Hematopoietic multipotent progenitor cell (in vitro differentiated cells): ENCODE results near the gene LRIT2. TPM values are rescaled to one million over a fixed set of nuclear protein-coding genes. Genes with fewer than 3 reads are reported as not detected.
A peak's percentile ranks its signal among the peaks of the same experiment; 100 is the strongest.

Source experiments
- DNase-seq, 3 donors: peaks; one replicate each; pipeline ENCODE4 v3.0.0-alpha.2; 2011 to 2015; ENCODE audit warnings: low read depth in 2 of 3, low spot score in 2 of 3
- total RNA-seq: library from RNA; depleted of rRNA; stranded (reverse); fragments of >200 nt; gene quantifications from one replicate; pipeline ENCODE4 v1.2.3, GENCODE V29; 2012

LRIT2 gene
- total RNA-seq, 1 donor = not detected

DNA sequence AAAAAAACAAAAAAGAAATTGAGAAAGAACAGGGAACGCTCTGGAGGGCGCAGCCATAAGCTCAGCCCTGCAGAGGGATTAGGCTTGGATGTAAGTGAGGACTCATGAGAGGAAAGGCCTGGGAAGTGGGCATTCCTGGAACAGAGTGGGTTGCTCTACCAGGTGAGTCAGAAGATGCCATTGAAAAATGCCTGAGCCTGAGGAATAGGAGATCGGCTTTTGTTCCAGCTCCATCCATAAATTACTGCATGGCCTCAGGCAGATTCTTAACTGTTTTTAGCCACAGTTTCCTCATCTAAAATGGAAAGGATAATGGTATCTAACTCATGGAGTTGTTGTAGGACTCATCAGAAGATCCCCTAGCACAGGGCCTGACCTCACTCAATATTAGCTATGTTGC is 18.4 kb upstream of the LRIT2 start:
- no peak for DNase-seq

DNA sequence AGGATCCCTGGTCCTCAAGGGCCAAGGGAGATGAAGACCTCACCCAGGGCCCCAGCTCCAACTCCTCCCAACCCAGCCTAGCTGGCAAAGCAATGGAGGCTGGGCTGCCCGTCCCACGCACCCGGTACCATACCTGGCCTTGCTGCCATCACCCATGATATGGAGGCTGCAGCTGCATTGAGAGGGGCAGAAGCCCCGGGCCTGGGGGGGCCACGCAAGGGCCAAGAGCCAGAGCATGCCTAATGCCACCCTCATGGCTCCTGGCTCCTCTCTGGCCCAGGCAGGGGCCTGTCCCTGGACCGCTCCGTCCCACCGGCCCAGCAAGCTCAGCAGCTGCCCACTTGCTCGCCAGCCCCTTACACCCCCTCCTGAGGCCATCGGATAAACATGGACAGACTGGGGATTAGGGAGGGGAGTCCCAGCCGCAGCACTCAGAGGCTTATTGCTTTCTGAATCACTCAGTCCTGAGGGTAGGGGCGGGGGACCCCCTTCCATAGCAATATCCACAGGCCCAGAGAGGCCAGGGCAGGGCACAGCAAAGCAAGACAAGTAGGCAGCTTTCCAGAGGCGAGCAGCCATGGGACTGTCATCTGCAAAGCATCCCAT is 15.9 kb upstream of the LRIT2 start, which contains the start of gene LRIT1:
LRIT1 (minus strand) TSS at position 362 of the 606 bp plus-strand sequence; CDS start at position 255, 107 bp downstream.
- DNase-seq = no peak

DNA sequence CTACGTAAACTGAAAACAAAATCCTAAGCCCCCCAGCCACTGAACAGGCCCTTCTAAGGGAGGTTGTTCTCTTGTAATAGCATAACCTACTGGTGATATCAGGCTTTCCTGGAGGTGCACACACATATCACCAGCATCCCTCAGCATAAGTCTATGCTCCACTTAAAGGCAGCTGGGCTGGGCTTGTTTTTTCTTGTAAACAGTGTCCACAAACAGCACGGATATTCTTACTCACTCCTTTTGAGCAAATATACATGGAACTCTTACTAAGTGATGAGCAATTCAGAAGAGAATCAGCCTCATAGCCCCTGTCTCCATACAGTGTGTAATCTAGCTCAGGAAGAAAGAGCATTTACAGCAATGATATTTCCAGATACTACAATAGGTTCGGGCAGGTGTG is 13.6 kb upstream of the LRIT2 start:
- no peak for DNase-seq

DNA sequence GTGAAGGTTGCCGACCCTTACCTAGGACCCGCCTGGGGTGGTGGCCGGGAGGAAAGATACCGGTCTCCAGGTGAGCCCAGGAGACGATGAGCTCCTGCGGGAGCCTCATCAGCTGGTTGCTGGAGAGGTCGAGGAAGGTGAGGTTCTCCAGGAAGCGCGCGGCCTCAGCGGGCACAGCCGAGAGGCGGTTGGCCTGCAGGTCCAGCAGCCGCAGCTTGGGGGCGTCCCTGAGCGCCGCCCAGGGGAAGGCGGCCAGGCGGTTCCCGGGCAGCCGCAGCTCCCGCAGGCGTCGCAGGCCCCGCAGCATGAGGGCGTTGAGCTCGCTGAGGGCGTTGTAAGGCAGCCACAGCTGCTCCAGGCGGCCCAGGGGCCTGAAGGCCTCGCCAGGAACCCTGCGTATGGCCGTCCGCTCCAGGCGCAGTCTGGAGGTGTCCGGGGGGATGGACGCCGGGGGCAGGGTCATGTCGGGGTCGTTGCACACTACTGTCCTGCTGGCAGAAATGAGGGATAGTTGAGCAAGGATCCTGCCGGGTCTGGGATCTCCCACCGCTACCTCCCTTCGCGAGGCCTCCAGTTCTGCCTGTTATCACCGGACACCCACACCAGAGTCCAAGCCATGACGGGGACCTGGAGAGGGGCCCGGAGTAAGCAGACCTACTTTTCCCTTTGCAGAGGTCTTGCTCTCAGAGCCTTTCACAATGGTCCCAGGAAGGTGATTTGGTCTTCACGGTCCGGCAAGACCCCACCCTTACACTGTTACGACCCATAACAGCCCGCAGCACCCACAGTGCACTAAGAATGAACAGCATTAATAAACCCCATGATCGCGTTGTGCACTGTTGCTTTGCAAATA is 12.1 kb upstream of the LRIT2 start:
- DNase-seq = no peak

DNA sequence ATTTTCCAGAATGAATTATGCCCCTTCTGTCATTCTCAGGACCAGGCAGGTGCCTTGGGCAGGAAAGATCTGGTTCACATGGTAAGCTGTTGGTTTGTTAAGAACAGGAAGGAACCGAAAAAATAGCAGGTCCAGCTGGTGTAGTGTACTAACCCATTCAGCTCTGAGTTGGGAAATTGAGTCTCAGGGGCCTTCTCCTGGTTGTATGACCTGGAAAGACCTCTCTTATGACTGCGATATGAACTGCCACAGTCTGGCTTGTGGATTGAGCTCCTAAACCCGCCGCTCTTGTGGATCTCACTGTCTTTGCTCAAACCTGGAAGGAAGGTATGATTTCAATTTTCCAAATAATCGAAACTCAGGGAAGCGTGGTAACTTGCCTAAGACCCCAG is 11.5 kb upstream of the LRIT2 start:
- no peak for DNase-seq

DNA sequence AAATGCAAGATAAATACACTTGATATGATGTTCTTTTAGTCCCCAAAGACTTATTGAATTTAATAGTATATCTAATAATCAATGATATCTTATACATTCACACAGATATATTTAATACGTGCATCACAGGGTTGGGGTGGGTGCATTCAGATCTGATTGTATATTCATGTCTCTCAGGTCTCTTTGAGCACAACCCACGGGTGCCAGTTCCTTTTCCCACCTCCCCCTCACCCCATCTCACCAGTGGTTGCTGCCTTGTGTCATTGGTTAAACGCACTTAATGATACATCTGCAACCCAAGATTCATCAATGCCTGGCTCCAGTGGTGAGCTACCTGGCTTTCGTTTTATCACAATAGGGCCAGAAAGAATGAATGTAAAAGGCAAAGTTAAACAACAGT is 9.8 kb upstream of the LRIT2 start:
- DNase-seq = no peak

DNA sequence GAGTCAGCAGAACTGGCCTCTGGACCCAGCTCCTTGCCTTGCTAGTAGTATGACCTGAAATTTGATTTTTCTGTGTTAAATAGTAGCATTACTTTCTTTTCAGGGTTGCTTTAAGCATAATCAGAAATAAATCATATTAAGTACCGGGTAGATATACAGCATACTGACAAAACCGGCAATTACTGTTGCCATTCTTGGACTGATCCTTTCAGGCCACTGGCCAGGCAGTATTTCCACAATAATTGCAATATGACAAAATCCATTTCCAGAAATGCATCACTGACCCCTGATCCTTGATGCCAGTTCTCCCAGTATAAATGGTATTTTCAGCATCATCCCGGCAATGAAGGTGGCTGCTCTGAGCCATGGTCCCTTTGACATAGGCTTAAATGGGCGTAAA is 9.1 kb upstream of the LRIT2 start:
- no peak for DNase-seq

DNA sequence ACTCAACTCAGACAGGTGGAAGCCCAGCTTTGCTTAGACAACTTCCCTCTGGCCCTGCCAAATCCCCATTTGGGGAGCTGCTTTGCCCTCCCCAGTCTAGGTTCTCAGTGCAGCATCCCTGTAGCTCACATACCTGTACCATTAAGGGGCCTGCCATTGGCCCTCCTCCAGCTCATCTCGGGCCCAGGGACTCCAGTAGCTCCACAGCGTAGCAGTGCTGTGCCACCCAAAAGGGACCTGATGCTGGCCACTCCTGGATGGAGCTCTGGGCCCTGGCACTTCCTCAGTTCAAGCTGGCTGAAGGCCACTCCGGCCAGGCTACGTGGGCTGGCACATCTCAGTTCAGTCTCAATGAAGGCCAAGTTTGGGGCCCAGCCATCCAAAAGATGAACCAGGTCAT is 8.6 kb upstream of the LRIT2 start:
- no peak for DNase-seq

DNA sequence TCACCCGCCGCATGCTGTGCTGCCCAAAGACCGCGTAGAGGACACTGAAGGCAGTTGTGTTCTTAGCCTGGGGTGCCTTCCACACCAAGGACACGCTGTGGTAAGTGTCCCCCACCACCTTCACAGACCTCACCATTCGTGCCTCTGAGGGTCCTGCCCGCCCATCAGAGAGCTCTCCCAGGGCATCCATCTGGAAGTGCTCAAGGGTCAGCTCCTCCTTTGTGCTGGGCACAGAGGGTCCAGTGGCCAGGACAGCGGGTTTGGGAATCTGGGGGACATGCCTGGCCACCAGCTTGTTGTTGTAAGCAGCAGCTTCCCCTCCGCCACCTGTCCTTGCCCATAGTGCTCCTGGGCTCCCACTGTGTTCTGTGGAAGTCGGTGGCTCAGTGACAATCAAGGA is 7.0 kb upstream of the LRIT2 start:
- no peak for DNase-seq

DNA sequence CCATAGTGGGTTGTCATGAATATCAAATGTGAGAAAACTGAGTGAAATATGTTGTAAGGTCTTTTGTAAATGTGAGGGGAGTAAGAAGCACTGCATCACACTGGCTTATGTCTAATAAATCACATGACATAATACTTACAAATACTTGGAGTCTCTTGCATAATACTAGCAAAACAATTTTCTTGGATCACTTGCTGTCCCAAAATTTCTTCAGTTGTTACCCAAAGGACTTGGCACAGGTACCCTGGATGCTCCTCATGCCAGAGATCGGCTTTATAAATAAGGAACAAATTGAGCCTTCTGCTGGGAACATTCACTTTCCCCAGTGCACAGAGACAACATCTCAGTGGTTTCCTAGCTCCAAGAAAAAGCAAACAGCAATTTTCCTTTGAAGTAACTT is 5.0 kb upstream of the LRIT2 start:
- DNase-seq = no peak

DNA sequence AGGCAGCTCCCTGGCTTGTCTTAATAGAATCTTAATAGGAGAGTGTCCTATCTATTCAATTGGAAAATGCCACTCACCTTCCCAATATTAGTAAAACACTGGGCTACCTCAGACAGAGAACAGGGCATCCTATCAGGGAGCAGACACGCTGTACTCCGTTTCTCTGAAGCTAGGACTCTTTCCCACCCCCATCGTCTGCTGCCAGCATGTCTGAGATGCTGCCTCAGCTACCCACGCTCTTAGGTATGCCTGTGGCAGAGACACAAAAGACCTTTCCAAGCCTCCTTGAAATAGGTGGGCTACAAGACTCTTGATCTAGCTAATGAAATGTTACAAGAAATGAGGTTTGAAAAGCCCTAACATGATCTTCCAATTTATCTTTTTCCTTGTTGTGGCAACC is 2.5 kb upstream of the LRIT2 start:
- no peak for DNase-seq

DNA sequence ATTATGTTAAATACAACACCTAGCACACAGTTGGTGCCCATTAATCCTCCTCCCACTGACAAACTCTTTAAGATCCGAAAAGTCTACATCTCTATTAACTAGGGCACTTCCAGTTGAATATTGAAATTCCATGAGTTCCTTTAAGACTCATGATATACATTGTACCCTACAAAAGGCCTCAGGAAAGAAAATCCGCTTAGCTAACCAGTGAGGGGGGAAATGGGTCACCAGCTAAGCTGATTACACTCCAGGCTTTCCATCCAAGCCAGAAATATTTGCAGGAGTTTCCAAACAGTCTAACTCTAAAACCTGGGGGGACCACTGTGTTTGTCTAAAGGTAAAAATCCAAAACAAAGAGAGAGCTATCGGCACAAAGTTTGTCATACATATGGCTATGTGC is 1.3 kb upstream of the LRIT2 start:
- no peak for DNase-seq

DNA sequence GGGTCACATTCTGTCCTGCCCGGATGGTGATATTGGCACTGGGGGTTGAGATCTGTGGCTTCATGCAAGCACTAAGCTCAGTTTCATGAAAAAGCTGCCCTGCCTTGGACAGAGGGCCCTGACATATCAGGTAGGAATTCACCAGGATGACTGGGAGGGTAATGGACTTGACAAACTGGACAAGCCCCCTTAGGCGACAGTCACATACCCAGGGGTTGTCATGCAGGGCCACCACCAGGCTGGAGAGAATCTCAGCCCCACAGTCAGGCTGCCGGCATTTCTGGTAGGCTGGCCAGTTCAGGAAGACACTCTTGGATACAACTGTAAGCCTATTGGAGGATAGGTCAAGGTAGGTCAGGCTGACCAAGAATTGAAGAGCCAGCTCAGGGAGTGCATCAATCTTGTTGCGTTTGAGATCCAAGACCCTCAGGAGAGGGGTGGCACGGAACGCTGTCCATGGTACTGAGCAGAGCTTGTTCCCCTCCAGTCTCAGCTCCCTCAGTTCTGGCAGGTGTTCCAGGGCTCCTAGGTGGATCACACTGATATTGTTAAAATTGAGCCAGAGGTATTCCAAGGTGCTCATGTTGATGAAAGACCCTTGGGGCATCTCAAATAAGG is 824 bp downstream of the LRIT2 start:
- DNase-seq = peak in 1 of 3 donors; percentile 34

DNA sequence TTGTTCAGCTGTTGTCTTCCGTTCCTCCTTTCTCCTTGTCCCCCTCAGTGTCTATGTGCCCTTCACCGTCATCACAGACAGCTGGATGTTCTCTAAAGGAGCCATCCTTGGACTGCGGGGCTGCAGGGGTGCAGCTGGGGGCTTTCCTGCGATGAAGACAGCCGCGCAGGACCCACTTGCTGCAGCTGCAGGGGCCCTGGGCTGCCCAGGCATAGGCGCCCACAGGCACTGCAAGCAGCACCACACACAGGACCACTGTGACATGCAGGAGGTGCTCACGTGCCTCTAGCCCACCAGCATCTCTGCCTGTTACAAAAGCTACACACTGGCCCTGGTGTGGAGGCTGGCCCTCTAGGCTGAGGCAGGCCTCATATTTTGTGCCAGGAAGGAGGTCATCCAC is 3.4 kb downstream of the LRIT2 start:
- DNase-seq = no peak

DNA sequence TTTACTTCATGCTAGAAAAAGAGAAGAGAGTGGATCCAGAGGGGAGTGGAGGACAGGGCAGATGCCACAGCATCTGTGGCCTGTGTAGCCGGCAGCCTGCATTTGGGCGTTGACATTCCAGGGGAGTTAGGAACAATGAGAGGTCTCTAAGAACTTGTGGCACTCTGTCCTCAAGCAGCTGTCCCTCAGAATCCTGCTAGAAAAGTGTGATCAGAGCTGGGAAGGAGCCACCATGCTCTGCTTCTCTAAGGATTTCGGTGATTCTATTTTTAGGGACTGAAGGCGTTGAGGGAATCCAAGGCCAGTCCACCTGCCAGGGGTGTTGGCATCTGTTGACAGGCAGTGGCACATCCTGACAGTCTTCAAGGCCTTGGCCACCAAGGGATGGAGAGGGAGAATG is 7.6 kb downstream of the LRIT2 start:
- no peak for DNase-seq

DNA sequence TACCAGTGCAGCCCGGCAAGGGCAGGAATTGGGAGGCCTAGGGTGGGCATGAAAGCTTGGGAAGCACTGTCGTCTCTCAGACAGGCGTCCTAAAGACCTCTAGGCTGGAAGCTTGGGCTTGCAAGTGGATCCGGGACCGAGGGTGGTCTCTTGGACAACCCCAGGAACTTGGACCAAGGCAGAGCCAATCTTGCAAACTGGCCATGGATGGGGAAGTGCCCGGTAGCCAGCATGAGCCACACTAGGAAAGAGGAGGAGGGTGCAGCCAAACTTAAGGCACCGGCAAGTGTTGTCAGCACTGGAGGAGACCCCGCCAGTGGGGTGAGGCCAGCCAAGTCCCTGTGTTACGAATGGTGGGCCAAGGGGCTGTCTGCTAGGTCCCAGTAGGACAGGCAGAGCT is 8.5 kb downstream of the LRIT2 start:
- no peak for DNase-seq

DNA sequence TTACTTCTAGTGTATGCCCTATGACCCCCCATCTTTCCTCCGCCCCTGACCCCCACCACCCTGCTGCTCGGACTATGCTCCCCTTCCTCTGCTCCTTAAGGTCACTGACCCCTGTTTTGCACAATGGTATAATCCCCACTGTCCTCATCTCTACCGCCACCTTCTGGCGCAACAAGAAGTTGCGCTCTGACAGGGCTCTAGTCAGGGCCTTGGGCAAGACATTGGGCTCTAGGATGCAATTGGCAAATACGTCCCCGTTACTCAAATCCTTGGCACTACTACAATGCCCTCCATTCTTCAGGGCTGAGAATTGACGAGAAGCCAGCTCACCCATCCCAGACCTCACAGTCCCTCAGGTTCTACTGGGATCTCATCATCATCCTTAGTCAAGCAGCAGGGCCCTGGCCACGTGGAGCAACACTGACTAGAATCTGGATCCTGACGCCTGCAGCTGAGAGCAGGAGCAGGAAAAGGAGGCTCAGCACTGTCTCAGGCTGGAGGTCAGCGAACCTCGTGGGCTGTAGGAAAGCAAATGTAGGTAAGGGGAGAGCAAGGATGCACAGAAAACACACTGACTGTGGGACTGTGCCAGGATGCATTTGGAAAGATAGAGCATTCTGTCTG is 10.6 kb downstream of the LRIT2 start:
- DNase-seq = peak in 2 of 3 donors; percentile 32 to 49

DNA sequence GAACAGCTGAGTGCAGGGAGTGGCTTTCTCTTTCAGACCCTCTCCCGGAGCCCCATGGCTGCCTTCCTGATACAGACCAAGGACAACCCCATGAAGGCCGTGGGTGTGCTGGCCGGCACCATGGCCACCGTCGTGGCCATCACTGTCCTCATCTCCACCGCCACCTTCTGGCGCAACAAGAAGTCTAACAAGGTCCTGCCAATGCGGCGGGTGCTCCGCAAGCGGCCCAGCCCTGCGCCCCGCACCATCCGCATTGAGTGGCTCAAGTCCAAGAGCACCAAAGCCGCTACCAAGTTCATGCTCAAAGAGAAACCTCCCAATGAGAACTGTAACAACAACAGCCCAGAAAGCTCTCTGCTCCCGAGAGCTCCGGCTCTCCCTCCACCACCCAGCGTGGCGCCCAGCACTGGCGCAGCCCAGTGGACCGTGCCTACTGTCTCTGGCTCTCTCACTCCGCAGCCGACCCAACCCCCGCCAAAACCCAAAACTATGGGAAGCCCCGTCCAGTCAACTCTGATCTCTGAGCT is 11.2 kb downstream of the LRIT2 start:
- DNase-seq = no peak

DNA sequence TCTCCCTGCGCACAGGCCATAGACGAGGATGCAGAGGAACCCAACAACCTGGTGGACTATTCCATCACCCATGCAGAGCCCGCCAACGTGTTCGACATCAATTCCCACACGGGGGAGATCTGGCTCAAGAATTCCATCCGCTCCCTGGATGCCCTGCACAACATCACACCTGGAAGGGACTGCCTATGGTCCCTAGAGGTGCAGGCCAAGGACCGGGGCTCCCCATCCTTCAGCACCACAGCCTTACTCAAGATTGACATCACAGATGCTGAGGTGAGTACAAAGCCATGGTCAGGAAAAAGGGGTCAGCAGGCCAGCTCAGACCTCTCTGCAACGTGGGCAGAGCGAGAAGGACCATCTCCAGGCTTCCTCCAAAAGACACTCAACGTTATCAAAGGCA is 12.3 kb downstream of the LRIT2 start:
- no peak for DNase-seq

DNA sequence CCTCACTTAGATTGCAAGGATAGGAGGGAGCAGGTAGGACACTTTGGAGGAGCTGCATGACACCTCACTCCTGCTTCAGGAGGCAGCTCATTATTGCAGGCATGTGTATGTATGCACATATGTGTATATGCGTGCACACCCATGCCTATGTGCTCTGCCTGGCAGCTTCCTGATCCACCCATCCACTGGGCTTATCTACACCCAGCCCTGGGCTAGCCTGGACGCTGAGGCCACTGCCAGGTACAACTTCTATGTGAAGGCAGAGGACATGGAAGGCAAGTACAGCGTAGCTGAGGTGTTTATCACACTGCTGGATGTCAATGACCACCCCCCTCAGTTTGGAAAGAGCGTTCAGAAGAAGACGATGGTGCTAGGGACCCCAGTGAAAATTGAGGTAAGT is 13.3 kb downstream of the LRIT2 start:
- DNase-seq = no peak

DNA sequence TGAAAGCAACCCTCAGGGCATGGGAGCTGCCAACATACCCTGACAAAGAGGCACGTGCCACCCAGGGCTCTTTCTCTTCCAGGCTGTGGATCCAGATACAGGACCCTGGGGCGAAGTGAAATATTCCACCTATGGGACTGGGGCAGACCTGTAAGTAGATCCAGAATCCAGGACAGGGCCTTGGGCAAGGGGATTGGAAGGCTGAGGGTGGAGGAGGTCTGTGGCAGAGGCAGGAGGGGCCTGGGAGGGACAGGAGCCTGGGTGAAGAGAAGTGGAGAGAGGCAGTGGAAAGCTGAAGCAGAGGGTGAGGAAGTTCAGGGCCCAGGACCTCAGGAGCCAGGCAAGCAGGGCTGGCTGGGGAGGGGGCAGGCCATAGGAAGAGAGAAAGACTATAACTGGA is 13.8 kb downstream of the LRIT2 start:
- DNase-seq = no peak
